ENCODE measurements around the gene AMZ1.
"Not testable (repeated sequence)": the region's sequence is repeated elsewhere in the genome, so short reads cannot be mapped to it uniquely, and the experiment has no call there.

AMZ1 gene

GRCh38 chr7:2692543-2692942 is 4.5 kb downstream of the AMZ1 start:
- no peaks in the 10 kb centered on the region for H3K36me3 ChIP-seq (ENCODE audit: control insufficient read depth, insufficient read depth, low read length)
- DNase-seq (ENCODE audit: low read depth, low spot score): no peak
- H3K4me1 ChIP-seq (ENCODE audit: control insufficient read depth, insufficient read depth, low read length): peaks cover 2% of the 10 kb centered on the region; the same call in 1 of the 2 replicates
- WGBS (ENCODE audit: insufficient coverage, insufficient read length): no CpG with 5 or more reads among the region's 14 CpGs
- no peaks in the 10 kb centered on the region for H3K9me3 ChIP-seq (ENCODE audit: control insufficient read depth, insufficient read depth, low read length)
- no peak overlapping the region for H3K27ac ChIP-seq (ENCODE audit: low read length)
- no peak overlapping the region for H3K4me3 ChIP-seq (ENCODE audit: low read length)
- H3K27me3 ChIP-seq (ENCODE audit: control insufficient read depth, insufficient read depth, low read length): peaks cover 12% of the 10 kb centered on the region

GRCh38 chr7:2693420-2694121 is 5.6 kb downstream of the AMZ1 start:
- not testable (repeated sequence) for H3K27ac ChIP-seq (ENCODE audit: low read length); H3K9me3 ChIP-seq (ENCODE audit: control insufficient read depth, insufficient read depth, low read length); H3K27me3 ChIP-seq (ENCODE audit: control insufficient read depth, insufficient read depth, low read length); H3K4me1 ChIP-seq (ENCODE audit: control insufficient read depth, insufficient read depth, low read length); DNase-seq (ENCODE audit: low read depth, low spot score); H3K36me3 ChIP-seq (ENCODE audit: control insufficient read depth, insufficient read depth, low read length); H3K4me3 ChIP-seq (ENCODE audit: low read length)
- WGBS (ENCODE audit: insufficient coverage, insufficient read length): no CpG with 5 or more reads among the region's 19 CpGs

- H3K9me3 ChIP-seq (ENCODE audit: control insufficient read depth, insufficient read depth, low read length); H3K4me3 ChIP-seq (ENCODE audit: low read length); H3K27ac ChIP-seq (ENCODE audit: low read length); DNase-seq (ENCODE audit: low read depth, low spot score); H3K36me3 ChIP-seq (ENCODE audit: control insufficient read depth, insufficient read depth, low read length); H3K4me1 ChIP-seq (ENCODE audit: control insufficient read depth, insufficient read depth, low read length); H3K27me3 ChIP-seq (ENCODE audit: control insufficient read depth, insufficient read depth, low read length): not testable (repeated sequence)
- WGBS (ENCODE audit: insufficient coverage, insufficient read length): no CpG with 5 or more reads among the region's 8 CpGs
These were observed 6.1 kb downstream of the AMZ1 start for GRCh38 chr7:2694122-2694436.

- no CpG with 5 or more reads among the region's 18 CpGs for WGBS (ENCODE audit: insufficient coverage, insufficient read length)
- no peak for DNase-seq (ENCODE audit: low read depth, low spot score)
- Histone ChIP-seq H3K4me3 (ENCODE audit: low read length) (no peak overlapping the region), H3K27ac (ENCODE audit: low read length) (no peak overlapping the region), H3K36me3 (ENCODE audit: control insufficient read depth, insufficient read depth, low read length) (no peaks in the 10 kb centered on the region), H3K9me3 (ENCODE audit: control insufficient read depth, insufficient read depth, low read length) (no peaks in the 10 kb centered on the region), H3K4me1 (ENCODE audit: control insufficient read depth, insufficient read depth, low read length) (no peaks in the 10 kb centered on the region; the same call in 1 of the 2 replicates), H3K27me3 (ENCODE audit: control insufficient read depth, insufficient read depth, low read length) (no peaks in the 10 kb centered on the region)
These were observed 10.7 kb downstream of the AMZ1 start for GRCh38 chr7:2698581-2699288.

- no peak overlapping the region for H3K27ac ChIP-seq (ENCODE audit: low read length)
- H3K4me3 ChIP-seq (ENCODE audit: low read length): no peak overlapping the region
- no CpG with 5 or more reads among the region's 15 CpGs for WGBS (ENCODE audit: insufficient coverage, insufficient read length)
- no peaks in the 10 kb centered on the region for H3K36me3 ChIP-seq (ENCODE audit: control insufficient read depth, insufficient read depth, low read length)
- H3K27me3 ChIP-seq (ENCODE audit: control insufficient read depth, insufficient read depth, low read length): no peaks in the 10 kb centered on the region
- H3K9me3 ChIP-seq (ENCODE audit: control insufficient read depth, insufficient read depth, low read length): no peaks in the 10 kb centered on the region
- H3K4me1 ChIP-seq (ENCODE audit: control insufficient read depth, insufficient read depth, low read length): no peaks in the 10 kb centered on the region; the same call in 1 of the 2 replicates
- no peak for DNase-seq (ENCODE audit: low read depth, low spot score)
These were observed 11.3 kb downstream of the AMZ1 start for GRCh38 chr7:2699289-2699620.

- Histone ChIP-seq H3K27me3 (ENCODE audit: control insufficient read depth, insufficient read depth, low read length) (no peaks in the 10 kb centered on the region), H3K4me1 (ENCODE audit: control insufficient read depth, insufficient read depth, low read length) (no peaks in the 10 kb centered on the region; the same call in 1 of the 2 replicates), H3K27ac (ENCODE audit: low read length) (no peak overlapping the region), H3K36me3 (ENCODE audit: control insufficient read depth, insufficient read depth, low read length) (no peaks in the 10 kb centered on the region), H3K4me3 (ENCODE audit: low read length) (no peak overlapping the region), H3K9me3 (ENCODE audit: control insufficient read depth, insufficient read depth, low read length) (no peaks in the 10 kb centered on the region)
- WGBS (ENCODE audit: insufficient coverage, insufficient read length): no CpG with 5 or more reads among the region's 40 CpGs
- DNase-seq (ENCODE audit: low read depth, low spot score): no peak
These were observed 12.3 kb downstream of the AMZ1 start for GRCh38 chr7:2700141-2700850.

- DNase-seq (ENCODE audit: low read depth, low spot score): no peak
- no peaks in the 10 kb centered on the region for H3K9me3 ChIP-seq (ENCODE audit: control insufficient read depth, insufficient read depth, low read length)
- H3K27ac ChIP-seq (ENCODE audit: low read length): no peak overlapping the region
- no peaks in the 10 kb centered on the region for H3K36me3 ChIP-seq (ENCODE audit: control insufficient read depth, insufficient read depth, low read length)
- no peaks in the 10 kb centered on the region for H3K27me3 ChIP-seq (ENCODE audit: control insufficient read depth, insufficient read depth, low read length)
- H3K4me3 ChIP-seq (ENCODE audit: low read length): no peak overlapping the region
- no peaks in the 10 kb centered on the region; the same call in 1 of the 2 replicates for H3K4me1 ChIP-seq (ENCODE audit: control insufficient read depth, insufficient read depth, low read length)
- WGBS (ENCODE audit: insufficient coverage, insufficient read length): no CpG with 5 or more reads among the region's 17 CpGs
These were observed 13.4 kb downstream of the AMZ1 start for GRCh38 chr7:2701424-2701823.

GRCh38 chr7:2701832-2702593 is 14.0 kb downstream of the AMZ1 start:
- no peak overlapping the region for H3K4me3 ChIP-seq (ENCODE audit: low read length)
- no peak for DNase-seq (ENCODE audit: low read depth, low spot score)
- H3K9me3 ChIP-seq (ENCODE audit: control insufficient read depth, insufficient read depth, low read length): no peaks in the 10 kb centered on the region
- H3K36me3 ChIP-seq (ENCODE audit: control insufficient read depth, insufficient read depth, low read length): no peaks in the 10 kb centered on the region
- H3K27ac ChIP-seq (ENCODE audit: low read length): no peak overlapping the region
- WGBS (ENCODE audit: insufficient coverage, insufficient read length): no CpG with 5 or more reads among the region's 12 CpGs
- no peaks in the 10 kb centered on the region; the same call in 1 of the 2 replicates for H3K4me1 ChIP-seq (ENCODE audit: control insufficient read depth, insufficient read depth, low read length)
- no peaks in the 10 kb centered on the region for H3K27me3 ChIP-seq (ENCODE audit: control insufficient read depth, insufficient read depth, low read length)

- Histone ChIP-seq H3K4me1 (ENCODE audit: control insufficient read depth, insufficient read depth, low read length) (no peaks in the 10 kb centered on the region; the same call in 1 of the 2 replicates), H3K4me3 (ENCODE audit: low read length) (no peak overlapping the region), H3K36me3 (ENCODE audit: control insufficient read depth, insufficient read depth, low read length) (no peaks in the 10 kb centered on the region)
These were observed 14.6 kb downstream of the AMZ1 start for GRCh38 chr7:2702594-2702957.

GRCh38 chr7:2705371-2706096 is 17.5 kb downstream of the AMZ1 start:
- no peak overlapping the region for H3K27ac ChIP-seq (ENCODE audit: low read length)
- H3K4me3 ChIP-seq (ENCODE audit: low read length): no peak overlapping the region
- no peaks in the 10 kb centered on the region for H3K9me3 ChIP-seq (ENCODE audit: control insufficient read depth, insufficient read depth, low read length)
- no peaks in the 10 kb centered on the region for H3K27me3 ChIP-seq (ENCODE audit: control insufficient read depth, insufficient read depth, low read length)
- peaks cover 2% of the 10 kb centered on the region; the same call in 1 of the 2 replicates for H3K4me1 ChIP-seq (ENCODE audit: control insufficient read depth, insufficient read depth, low read length)
- DNase-seq (ENCODE audit: low read depth, low spot score): no peak
- no peaks in the 10 kb centered on the region for H3K36me3 ChIP-seq (ENCODE audit: control insufficient read depth, insufficient read depth, low read length)
- WGBS (ENCODE audit: insufficient coverage, insufficient read length): no CpG with 5 or more reads among the region's 14 CpGs

More at GRCh38 chr7:2702594-2702957, 14.6 kb downstream of the AMZ1 start:
- Histone ChIP-seq H3K9me3 (ENCODE audit: control insufficient read depth, insufficient read depth, low read length) (no peaks in the 10 kb centered on the region), H3K27ac (ENCODE audit: low read length) (no peak overlapping the region), H3K27me3 (ENCODE audit: control insufficient read depth, insufficient read depth, low read length) (no peaks in the 10 kb centered on the region)
- no peak for DNase-seq (ENCODE audit: low read depth, low spot score)
- WGBS (ENCODE audit: insufficient coverage, insufficient read length): no CpG with 5 or more reads among the region's 22 CpGs
